Measurements from ENCODE around the gene CCL28. TPM values are rescaled to one million over a fixed set of nuclear protein-coding genes. Genes with fewer than 3 reads are reported as not detected.
"Not testable (repeated sequence)": the region's sequence is repeated elsewhere in the genome, so short reads cannot be mapped to it uniquely, and the experiment has no call there.

Gene CCL28
- total and polyA plus RNA-seq, 8 donors = 0.45 to 23.3 (median 8.9) TPM; not detected in 1

DNA sequence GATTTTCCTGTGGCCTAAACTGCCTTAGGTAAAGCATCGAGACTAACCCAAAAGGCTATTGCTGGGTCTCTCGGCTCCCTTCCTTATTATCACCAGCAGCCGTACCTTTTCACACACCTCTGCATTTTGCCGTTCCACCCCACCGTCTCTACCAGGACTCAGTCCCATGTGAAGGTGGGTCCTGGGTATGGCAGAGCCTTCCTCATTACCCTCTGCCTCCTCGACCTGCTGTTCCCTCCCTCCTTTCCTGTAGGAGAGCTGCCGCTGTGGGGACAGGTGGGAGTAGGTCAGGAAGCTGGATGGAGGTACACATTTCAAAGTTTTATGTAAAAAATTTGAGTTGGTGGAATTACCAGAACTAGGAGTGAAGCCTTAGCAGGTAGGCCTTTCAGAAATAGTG lies 1.8 kb downstream of the CCL28 start:
- WGBS, 5 donors = 86 to 93% (median 88%) methylated on average over 7 of the region's 7 CpGs
- Histone ChIP-seq H3K36me3 (no peaks in the 10 kb centered on the region), H3K9me3 (no peaks in the 10 kb centered on the region), H3K4me1 (peaks cover 0 to 11% (median 7%) of the 10 kb centered on the region in 4 donors), H3K27me3 (no peaks in the 10 kb centered on the region), H3K27ac (peak overlapping the region; percentile 40 to 84 (median 67)), H3K4me3 (peak overlapping the region in 1 of 4 donors; percentile 22)
- no peak for DNase-seq
- intact Hi-C loops (cut with DNase I; ENCODE audit: low total_unique reads) = no loop called here
- TF ChIP-seq POLR2A (IDR thresholded peaks at IDR 0.05) (no peak), EP300 (IDR thresholded peaks at IDR 0.05) (no peak), POLR2AphosphoS5 (IDR thresholded peaks at IDR 0.05) (no peak)
- TF ChIP-seq, protein P1, sequence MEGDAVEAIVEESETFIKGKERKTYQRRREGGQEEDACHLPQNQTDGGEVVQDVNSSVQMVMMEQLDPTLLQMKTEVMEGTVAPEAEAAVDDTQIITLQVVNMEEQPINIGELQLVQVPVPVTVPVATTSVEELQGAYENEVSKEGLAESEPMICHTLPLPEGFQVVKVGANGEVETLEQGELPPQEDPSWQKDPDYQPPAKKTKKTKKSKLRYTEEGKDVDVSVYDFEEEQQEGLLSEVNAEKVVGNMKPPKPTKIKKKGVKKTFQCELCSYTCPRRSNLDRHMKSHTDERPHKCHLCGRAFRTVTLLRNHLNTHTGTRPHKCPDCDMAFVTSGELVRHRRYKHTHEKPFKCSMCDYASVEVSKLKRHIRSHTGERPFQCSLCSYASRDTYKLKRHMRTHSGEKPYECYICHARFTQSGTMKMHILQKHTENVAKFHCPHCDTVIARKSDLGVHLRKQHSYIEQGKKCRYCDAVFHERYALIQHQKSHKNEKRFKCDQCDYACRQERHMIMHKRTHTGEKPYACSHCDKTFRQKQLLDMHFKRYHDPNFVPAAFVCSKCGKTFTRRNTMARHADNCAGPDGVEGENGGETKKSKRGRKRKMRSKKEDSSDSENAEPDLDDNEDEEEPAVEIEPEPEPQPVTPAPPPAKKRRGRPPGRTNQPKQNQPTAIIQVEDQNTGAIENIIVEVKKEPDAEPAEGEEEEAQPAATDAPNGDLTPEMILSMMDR (IDR thresholded peaks at IDR 0.05) = no peak

DNA sequence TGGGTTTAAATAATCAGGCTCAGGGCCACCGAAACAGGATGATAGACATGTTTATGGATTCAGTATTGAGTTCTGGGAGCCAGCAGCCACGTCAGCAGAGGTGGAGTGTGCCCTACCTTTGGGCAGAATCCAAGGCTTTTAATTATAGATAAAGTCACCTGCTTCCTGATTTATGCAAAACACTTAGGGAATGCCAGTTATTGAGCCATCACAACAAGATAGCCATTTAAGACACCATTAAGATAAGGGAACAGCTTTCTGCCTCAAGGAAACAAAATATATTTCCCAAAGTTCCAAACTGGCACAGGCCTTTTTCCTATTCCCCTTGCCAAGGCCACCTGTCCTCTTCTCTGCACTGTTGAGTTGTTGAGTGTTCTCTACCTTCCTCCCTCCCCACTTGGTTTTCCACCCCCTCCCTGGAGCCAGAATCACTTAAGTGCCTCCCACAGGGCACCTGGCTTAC lies 2.4 kb downstream of the CCL28 start:
- Histone ChIP-seq H3K27me3 (no peaks in the 10 kb centered on the region), H3K27ac (peak overlapping the region; percentile 50 to 84 (median 69)), H3K9me3 (no peaks in the 10 kb centered on the region), H3K4me3 (peak overlapping the region in 1 of 4 donors; percentile 22), H3K36me3 (no peaks in the 10 kb centered on the region), H3K4me1 (peaks cover 0 to 8% (median 3%) of the 10 kb centered on the region in 4 donors)
- TF ChIP-seq, protein P1 (IDR thresholded peaks at IDR 0.05) = no peak
- TF ChIP-seq POLR2AphosphoS5 (IDR thresholded peaks at IDR 0.05) = peak in 2 of 3 donors; percentile 16 to 61
- peak; percentile 43 to 90 for DNase-seq
- intact Hi-C loops (cut with DNase I; ENCODE audit: low total_unique reads) = no loop called here
- 18 to 44% (median 21%) methylated on average over 2 of the region's 2 CpGs for whole genome bisulfite sequencing, 5 donors

DNA sequence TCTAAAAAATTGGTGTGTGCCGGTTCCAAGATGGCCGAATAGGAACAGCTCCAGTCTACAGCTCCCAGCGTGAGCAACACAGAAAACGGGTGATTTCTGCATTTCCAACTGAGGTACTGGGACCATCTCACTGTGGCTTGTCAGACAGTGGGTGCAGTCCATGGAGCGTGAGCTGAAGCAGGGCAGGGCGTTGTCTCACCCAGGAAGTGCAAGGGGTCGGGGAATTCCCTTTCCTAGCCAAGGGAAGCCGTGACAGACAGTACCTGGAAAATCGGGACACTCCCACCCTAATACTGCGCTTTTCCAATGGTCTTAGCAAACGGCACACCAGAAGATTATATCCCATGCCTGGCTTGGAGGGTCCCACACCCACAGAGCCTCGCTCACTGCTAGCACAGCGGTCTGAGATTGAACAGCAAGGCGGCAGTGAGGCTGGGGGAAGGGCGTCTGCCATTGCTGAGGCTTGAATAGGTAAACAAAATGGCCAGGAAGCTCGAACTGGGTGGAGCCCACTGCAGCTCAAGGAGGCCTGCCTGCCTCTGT lies 9.6 kb downstream of the CCL28 start:
- H3K36me3 ChIP-seq; H3K27me3 ChIP-seq; intact Hi-C loops (cut with DNase I; ENCODE audit: low total_unique reads); H3K27ac ChIP-seq; H3K4me3 ChIP-seq; H3K9me3 ChIP-seq; DNase-seq; H3K4me1 ChIP-seq: not testable (repeated sequence)
- WGBS, 5 donors = 89 to 93% (median 90%) methylated on average over 16 of the region's 16 CpGs

DNA sequence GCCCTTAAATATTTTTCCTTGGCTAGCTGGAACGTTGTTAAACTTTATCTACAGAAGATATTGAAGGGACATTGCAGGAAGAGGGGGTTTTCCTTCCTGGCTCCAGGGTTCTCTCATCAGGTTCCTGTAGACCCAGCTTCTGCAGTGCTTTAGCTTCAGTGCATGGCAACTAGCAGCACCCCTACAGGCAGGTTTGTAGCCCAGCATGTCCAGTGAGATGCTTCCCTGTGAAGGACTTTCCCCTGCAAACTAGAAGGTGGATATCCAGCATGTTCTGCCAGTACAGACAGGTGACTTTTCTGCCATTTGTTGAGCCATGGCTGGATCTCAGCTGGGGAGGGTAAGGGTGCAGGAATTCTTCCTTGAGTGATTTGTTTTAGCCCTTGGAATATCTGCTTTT lies 10.4 kb downstream of the CCL28 start:
- 56 to 76% (median 68%) methylated on average over 1 of the region's 1 CpG for WGBS, 5 donors
- Histone ChIP-seq H3K9me3 (no peaks in the 10 kb centered on the region), H3K4me1 (peaks cover 0 to 11% (median 7%) of the 10 kb centered on the region in 4 donors), H3K27ac (no peak overlapping the region), H3K27me3 (peaks cover 0 to 3% (median 0%) of the 10 kb centered on the region in 3 donors), H3K36me3 (no peaks in the 10 kb centered on the region), H3K4me3 (no peak overlapping the region)
- TF ChIP-seq POLR2AphosphoS5 (IDR thresholded peaks at IDR 0.05) (no peak), EP300 (IDR thresholded peaks at IDR 0.05) (no peak), POLR2A (IDR thresholded peaks at IDR 0.05) (no peak)
- TF ChIP-seq, protein P1 (IDR thresholded peaks at IDR 0.05) = no peak
- no peak for DNase-seq
- intact Hi-C loops (cut with DNase I; ENCODE audit: low total_unique reads) = no loop called here

DNA sequence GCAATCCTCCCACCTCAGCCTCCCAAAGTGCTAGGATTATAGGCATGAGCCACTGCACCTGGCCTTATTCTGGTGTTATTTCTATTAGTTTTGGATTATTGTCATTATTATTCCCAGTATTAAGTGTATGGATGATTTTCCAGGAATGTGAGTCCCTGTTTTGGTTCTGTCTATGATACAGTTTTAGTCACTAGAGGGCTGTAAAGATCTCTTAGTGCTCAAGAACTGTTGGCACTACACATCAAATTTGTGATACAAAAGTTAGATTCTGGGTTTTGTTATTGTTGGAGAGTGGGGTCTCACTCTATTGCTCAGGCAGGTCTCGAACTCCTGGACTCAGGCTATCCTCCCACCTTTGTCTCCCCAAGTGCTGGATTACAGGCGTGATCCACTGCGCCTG lies 12.1 kb downstream of the CCL28 start:
- 80 to 98% (median 92%) methylated on average over 3 of the region's 3 CpGs for WGBS, 5 donors

More for the DNA sequence above, 12.1 kb downstream of the CCL28 start:
- no peak for DNase-seq
- Histone ChIP-seq H3K36me3 (no peaks in the 10 kb centered on the region), H3K4me1 (peaks cover 0 to 20% (median 8%) of the 10 kb centered on the region in 4 donors), H3K27ac (no peak overlapping the region), H3K4me3 (no peak overlapping the region), H3K27me3 (peaks cover 0 to 6% (median 0%) of the 10 kb centered on the region in 3 donors), H3K9me3 (no peaks in the 10 kb centered on the region)
- TF ChIP-seq, protein P1 (IDR thresholded peaks at IDR 0.05) = peak in 1 of 7 experiments; percentile 26
- no peak for TF ChIP-seq POLR2AphosphoS5 (IDR thresholded peaks at IDR 0.05)
- intact Hi-C loops (cut with DNase I; ENCODE audit: low total_unique reads) = no loop called here
